Stimulated activated memory B cell treated with anti-CD40 and anti-IgM and Interleukin-4, amounts not matched to agents 10 μg/mL and 1 μg/mL and 100 μg/mL, for 72 hours (primary cell): Measurements from ENCODE around the gene ENOSF1.

Experiments
- ATAC-seq: fragments of 150-1000 bp; cut with Tn5 transposase; 2 replicates; pipeline ENCODE4 v1.10.0; 2021
- H3K27ac Mint-ChIP-seq: one replicate; pipeline ENCODE4 v1.8.0; 2022; ENCODE audit warnings: mild to moderate bottlenecking, mixed read lengths
- H3K27me3 Mint-ChIP-seq: one replicate; pipeline ENCODE4 v1.8.0; 2022; ENCODE audit warnings: mixed read lengths
- H3K36me3 Mint-ChIP-seq: one replicate; pipeline ENCODE4 v1.8.0; 2022; ENCODE audit warnings: mixed read lengths
- H3K4me1 Mint-ChIP-seq: one replicate; pipeline ENCODE4 v1.8.0; 2022; ENCODE audit warnings: mixed read lengths
- H3K4me3 Mint-ChIP-seq: one replicate; pipeline ENCODE4 v1.8.0; 2022; ENCODE audit warnings: mild to moderate bottlenecking, moderate library complexity, mixed read lengths
- H3K9me3 Mint-ChIP-seq: one replicate; pipeline ENCODE4 v1.8.0; 2022; ENCODE audit warnings: mixed read lengths

The ENOSF1 gene

DNA sequence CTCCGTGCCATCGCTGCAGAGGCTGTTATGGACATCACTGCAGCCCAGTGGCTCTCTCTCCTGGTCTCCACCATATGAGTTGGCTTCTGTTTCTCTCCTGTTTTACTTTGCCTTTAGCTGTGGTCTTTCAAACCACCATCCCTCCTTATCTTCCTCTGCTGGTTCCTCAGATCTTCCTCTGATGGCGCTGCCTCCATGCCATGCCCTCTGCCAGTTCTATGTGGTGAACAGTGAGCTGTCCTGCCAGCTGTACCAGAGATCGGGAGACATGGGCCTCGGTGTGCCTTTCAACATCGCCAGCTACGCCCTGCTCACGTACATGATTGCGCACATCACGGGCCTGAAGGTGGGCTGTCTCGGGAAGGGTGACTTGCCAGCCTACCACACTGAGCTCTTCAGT is 41.9 kb downstream of the ENOSF1 start:
- Mint-ChIP-seq H3K36me3 (peaks cover 40% of the 10 kb centered on the region), H3K4me3 (no peak overlapping the region), H3K27ac (no peak overlapping the region), H3K9me3 (peaks cover 8% of the 10 kb centered on the region), H3K4me1 (no peaks in the 10 kb centered on the region), H3K27me3 (no peaks in the 10 kb centered on the region)
- no peak for ATAC-seq

GRCh38 chr18:669077-669476 is 43.4 kb downstream of the ENOSF1 start:
- H3K4me1 Mint-ChIP-seq, result no peaks in the 10 kb centered on the region
- H3K27ac Mint-ChIP-seq, result no peak overlapping the region
- ATAC-seq, result no peak
- H3K4me3 Mint-ChIP-seq, result no peak overlapping the region
- H3K9me3 Mint-ChIP-seq, result peaks cover 8% of the 10 kb centered on the region
- peaks cover 40% of the 10 kb centered on the region for H3K36me3 Mint-ChIP-seq
- H3K27me3 Mint-ChIP-seq, result no peaks in the 10 kb centered on the region

- H3K9me3 Mint-ChIP-seq, result peaks cover 8% of the 10 kb centered on the region
These were observed 44.2 kb downstream of the ENOSF1 start for GRCh38 chr18:668260-668659.

DNA sequence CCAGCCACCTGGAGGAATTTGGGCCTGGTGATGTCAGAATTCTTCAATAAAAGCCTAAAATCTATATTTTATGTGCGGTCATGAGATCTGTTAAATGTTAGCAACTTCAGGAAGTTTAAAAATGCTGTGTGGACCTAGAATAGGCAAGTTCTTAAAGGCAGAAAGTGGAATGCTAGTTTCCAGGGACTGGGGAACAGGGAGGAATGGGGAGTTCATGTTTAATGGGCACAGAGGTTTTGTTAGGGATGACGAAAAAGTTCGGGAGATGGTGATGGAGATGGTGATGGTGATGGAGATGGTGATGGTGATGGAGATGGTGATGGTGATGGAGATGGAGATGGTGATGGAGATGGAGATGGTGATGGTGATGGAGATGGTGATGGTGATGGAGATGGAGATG is 45.8 kb downstream of the ENOSF1 start:
- H3K4me3 Mint-ChIP-seq, result no peak overlapping the region

More at GRCh38 chr18:668260-668659, 44.2 kb downstream of the ENOSF1 start:
- Mint-ChIP-seq H3K4me3 (no peak overlapping the region), H3K27me3 (no peaks in the 10 kb centered on the region), H3K4me1 (no peaks in the 10 kb centered on the region), H3K36me3 (peaks cover 40% of the 10 kb centered on the region), H3K27ac (no peak overlapping the region)
- no peak for ATAC-seq

DNA sequence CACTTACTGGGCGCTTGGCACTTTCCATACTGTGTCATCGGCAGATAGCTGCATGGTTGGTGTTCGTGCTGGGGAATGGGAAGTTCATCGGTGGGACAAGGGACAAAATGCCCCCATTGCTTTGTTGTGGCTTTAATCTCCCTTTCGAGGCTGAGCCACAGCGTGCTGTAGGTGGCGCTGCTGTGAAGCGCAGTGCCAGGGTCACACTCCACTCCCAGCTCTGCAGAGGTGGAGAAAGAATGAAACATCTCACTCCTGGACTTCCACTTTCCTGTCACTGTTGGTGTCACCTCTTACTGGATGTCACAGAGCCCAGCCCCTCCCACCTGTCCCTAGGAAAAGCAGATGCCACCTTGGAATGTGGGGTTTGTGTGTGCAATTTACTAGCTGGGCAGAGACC is 46.3 kb downstream of the ENOSF1 start:
- Mint-ChIP-seq H3K36me3 (peaks cover 30% of the 10 kb centered on the region), H3K4me3 (no peak overlapping the region), H3K9me3 (peaks cover 10% of the 10 kb centered on the region), H3K4me1 (no peaks in the 10 kb centered on the region), H3K27me3 (no peaks in the 10 kb centered on the region), H3K27ac (no peak overlapping the region)
- no peak for ATAC-seq

More for the DNA sequence above, 45.8 kb downstream of the ENOSF1 start:
- Mint-ChIP-seq H3K9me3 (peaks cover 8% of the 10 kb centered on the region), H3K36me3 (peaks cover 30% of the 10 kb centered on the region), H3K4me1 (no peaks in the 10 kb centered on the region), H3K27ac (no peak overlapping the region), H3K27me3 (no peaks in the 10 kb centered on the region)
- no peak for ATAC-seq

GRCh38 chr18:662197-662596 is 50.2 kb downstream of the ENOSF1 start:
- no peak overlapping the region for H3K4me3 Mint-ChIP-seq
- H3K36me3 Mint-ChIP-seq, result peaks cover 11% of the 10 kb centered on the region
- H3K27me3 Mint-ChIP-seq, result peaks cover 18% of the 10 kb centered on the region
- H3K4me1 Mint-ChIP-seq, result peaks cover 14% of the 10 kb centered on the region
- ATAC-seq, result no peak
- H3K27ac Mint-ChIP-seq, result no peak overlapping the region
- peaks cover 8% of the 10 kb centered on the region for H3K9me3 Mint-ChIP-seq

- no peak overlapping the region for H3K4me3 Mint-ChIP-seq
- H3K9me3 Mint-ChIP-seq, result peaks cover 3% of the 10 kb centered on the region
- peaks cover 5% of the 10 kb centered on the region for H3K36me3 Mint-ChIP-seq
- ATAC-seq, result no peak
- no peak overlapping the region for H3K27ac Mint-ChIP-seq
- H3K27me3 Mint-ChIP-seq, result peaks cover 32% of the 10 kb centered on the region
- peaks cover 17% of the 10 kb centered on the region for H3K4me1 Mint-ChIP-seq
These were observed 52.8 kb downstream of the ENOSF1 start for GRCh38 chr18:659597-659996.

DNA sequence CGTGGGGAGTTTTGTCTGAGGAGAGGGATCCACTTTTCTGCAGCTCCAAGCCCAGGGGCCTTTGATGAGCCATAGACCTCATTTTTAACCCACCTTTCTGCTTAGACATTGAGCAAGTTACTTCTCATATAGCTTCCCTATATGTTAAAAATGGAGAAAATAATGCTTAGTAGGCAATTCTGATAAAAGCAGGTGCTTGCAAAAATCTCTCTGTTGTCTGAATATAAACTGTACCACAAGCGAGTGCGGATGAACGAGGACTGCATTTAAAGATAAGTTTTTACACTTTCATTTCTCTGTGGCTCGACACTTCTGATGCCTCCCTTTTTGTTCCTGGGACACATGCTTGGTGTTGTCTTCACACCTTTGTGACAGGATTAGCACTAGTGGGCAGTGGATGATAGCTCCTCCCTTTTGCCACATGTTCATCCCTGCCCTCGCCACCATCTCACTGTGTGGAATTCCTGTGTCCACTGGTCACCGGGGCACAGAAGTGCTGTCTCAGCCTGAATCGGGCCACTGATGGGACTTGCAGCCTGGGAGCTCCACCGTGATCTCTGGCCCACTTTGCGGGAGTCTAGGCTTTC is 53.4 kb downstream of the ENOSF1 start:
- peaks cover 5% of the 10 kb centered on the region for H3K36me3 Mint-ChIP-seq

DNA sequence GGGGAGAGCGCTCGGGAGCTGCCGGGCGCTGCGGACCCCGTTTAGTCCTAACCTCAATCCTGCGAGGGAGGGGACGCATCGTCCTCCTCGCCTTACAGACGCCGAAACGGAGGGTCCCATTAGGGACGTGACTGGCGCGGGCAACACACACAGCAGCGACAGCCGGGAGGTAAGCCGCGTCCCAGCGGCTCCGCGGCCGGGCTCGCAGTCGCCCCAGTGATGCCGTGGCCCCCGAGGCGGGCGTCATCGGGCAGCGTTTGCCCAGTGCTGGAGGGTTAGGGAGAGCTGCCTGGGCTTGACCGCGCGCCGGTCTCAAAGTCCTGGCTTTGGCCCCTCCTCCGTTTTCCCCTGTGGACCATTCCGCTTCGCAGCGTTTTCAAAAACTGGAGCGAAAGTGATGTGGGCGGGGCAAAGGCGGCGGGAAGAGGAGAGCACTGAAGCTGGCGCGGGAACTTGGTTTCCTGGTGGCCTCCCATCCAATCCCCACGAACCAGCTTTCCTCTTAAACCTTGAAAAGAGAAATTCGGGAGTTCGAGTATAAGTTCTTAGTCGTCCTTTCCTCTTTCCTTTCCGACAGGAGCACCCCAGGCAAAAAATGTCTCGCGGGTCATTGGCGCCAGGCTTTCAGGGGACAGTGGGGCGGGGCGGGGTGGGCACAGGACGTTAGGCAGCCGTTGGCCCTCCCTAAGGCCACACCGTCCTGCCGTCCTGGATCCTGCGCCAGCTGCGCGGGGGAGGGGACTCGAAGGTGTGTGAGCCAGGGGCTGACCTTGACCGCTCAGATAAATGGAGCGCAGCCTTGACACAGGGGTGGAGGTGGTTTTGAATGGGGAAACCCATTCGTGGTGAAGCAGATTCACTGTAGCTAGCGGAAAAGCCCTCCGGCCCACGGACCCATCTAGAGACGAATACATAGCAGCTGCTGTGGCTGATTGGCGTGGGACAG is 54.2 kb downstream of the ENOSF1 start:
- Mint-ChIP-seq H3K4me3 (peak overlapping the region; percentile 75), H3K4me1 (peaks cover 17% of the 10 kb centered on the region), H3K27ac (no peak overlapping the region), H3K9me3 (peaks cover 3% of the 10 kb centered on the region), H3K27me3 (peaks cover 42% of the 10 kb centered on the region), H3K36me3 (peaks cover 5% of the 10 kb centered on the region)
- peak; percentile 82 for ATAC-seq

More for the DNA sequence above, 53.4 kb downstream of the ENOSF1 start:
- peaks cover 37% of the 10 kb centered on the region for H3K27me3 Mint-ChIP-seq
- H3K4me1 Mint-ChIP-seq, result peaks cover 17% of the 10 kb centered on the region
- H3K27ac Mint-ChIP-seq, result no peak overlapping the region
- H3K9me3 Mint-ChIP-seq, result peaks cover 3% of the 10 kb centered on the region
- peak overlapping the region; percentile 75 for H3K4me3 Mint-ChIP-seq
- ATAC-seq, result no peak

- H3K4me1 Mint-ChIP-seq, result peaks cover 17% of the 10 kb centered on the region
- H3K4me3 Mint-ChIP-seq, result peak within 1 kb of the TSS; percentile 75
- H3K9me3 Mint-ChIP-seq, result peaks cover 3% of the 10 kb centered on the region
- peaks cover 5% of the 10 kb centered on the region for H3K36me3 Mint-ChIP-seq
- H3K27me3 Mint-ChIP-seq, result peaks cover 42% of the 10 kb centered on the region
- no peak within 1 kb of the TSS for H3K27ac Mint-ChIP-seq
- peak; percentile 57 for ATAC-seq
These were observed 55.0 kb downstream of the ENOSF1 start, which contains the start of gene TYMS for GRCh38 chr18:657311-658000. Gene TYMS, plus strand, starts transcription at chr18:657653. Its CDS starts 90 bp downstream, at chr18:657743.

GRCh38 chr18:655445-655844 is 57.0 kb downstream of the ENOSF1 start:
- Mint-ChIP-seq H3K27ac (no peak overlapping the region), H3K27me3 (peaks cover 41% of the 10 kb centered on the region), H3K4me3 (no peak overlapping the region), H3K36me3 (no peaks in the 10 kb centered on the region), H3K4me1 (peaks cover 21% of the 10 kb centered on the region), H3K9me3 (no peaks in the 10 kb centered on the region)
- no peak for ATAC-seq

DNA sequence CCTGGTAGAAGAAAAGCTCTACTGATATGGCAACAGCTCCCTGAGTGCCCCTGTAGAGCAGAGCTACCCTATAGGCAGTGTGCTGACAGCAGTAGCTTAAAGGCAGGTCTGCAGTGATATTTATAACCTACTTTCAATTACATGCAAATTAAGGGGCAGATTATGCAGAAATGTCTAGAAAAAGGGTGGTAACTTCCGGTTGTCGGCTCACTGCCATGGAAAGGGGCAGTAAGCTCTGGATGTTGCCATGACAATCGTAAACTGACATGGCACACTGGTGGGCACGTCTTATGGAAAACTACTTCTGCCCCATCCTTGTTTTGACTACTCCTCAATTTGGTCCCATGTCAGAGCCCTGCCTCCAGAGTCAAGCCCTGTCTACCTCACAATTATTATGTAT is 57.8 kb downstream of the ENOSF1 start:
- H3K9me3 Mint-ChIP-seq, result no peaks in the 10 kb centered on the region
- no peak overlapping the region for H3K4me3 Mint-ChIP-seq
- H3K4me1 Mint-ChIP-seq, result peaks cover 25% of the 10 kb centered on the region
- peaks cover 32% of the 10 kb centered on the region for H3K27me3 Mint-ChIP-seq
- H3K36me3 Mint-ChIP-seq, result no peaks in the 10 kb centered on the region
- ATAC-seq, result no peak
- no peak overlapping the region for H3K27ac Mint-ChIP-seq

GRCh38 chr18:653512-653911 is 58.9 kb downstream of the ENOSF1 start:
- peaks cover 15% of the 10 kb centered on the region for H3K4me1 Mint-ChIP-seq
- H3K36me3 Mint-ChIP-seq, result no peaks in the 10 kb centered on the region
- H3K9me3 Mint-ChIP-seq, result no peaks in the 10 kb centered on the region
- H3K27ac Mint-ChIP-seq, result no peak overlapping the region
- peaks cover 24% of the 10 kb centered on the region for H3K27me3 Mint-ChIP-seq
- no peak overlapping the region for H3K4me3 Mint-ChIP-seq
- ATAC-seq, result no peak

DNA sequence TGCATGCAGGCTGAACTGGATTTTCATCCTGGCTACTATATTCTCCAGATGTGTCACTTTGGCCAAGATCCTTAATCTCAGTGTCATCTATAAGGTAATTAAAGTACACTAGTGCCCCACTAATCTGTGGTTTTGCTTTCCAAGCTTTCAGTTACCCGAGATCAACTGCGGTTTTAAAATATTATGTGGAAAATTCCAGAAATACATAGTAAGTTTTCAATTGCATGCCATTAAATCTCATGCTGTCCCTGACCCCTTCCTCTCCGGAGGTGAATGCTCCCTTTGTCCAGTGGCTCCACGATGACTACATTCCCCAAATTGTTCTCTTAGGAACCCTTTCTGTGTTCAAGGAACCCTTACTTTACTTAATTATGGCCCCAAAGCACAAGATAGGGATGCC is 60.3 kb downstream of the ENOSF1 start:
- Mint-ChIP-seq H3K4me3 (no peak overlapping the region), H3K27ac (no peak overlapping the region), H3K9me3 (no peaks in the 10 kb centered on the region), H3K4me1 (peaks cover 11% of the 10 kb centered on the region), H3K36me3 (no peaks in the 10 kb centered on the region), H3K27me3 (peaks cover 24% of the 10 kb centered on the region)
- no peak for ATAC-seq

GRCh38 chr18:650428-650858 is 62.0 kb downstream of the ENOSF1 start:
- H3K27ac Mint-ChIP-seq, result no peak overlapping the region
- no peaks in the 10 kb centered on the region for H3K9me3 Mint-ChIP-seq
- peak; percentile 85 for ATAC-seq
- H3K36me3 Mint-ChIP-seq, result no peaks in the 10 kb centered on the region
- peaks cover 14% of the 10 kb centered on the region for H3K27me3 Mint-ChIP-seq
- no peak overlapping the region for H3K4me3 Mint-ChIP-seq
- H3K4me1 Mint-ChIP-seq, result peaks cover 8% of the 10 kb centered on the region
